HG03095 (cell line): ENCODE results near the gene CYB5B.

Source experiments
- ATAC-seq: cut with Tn5 transposase; IDR thresholded peaks from one replicate; pipeline ENCODE4 v1.9.1; 2021; ENCODE audit warnings: moderate library complexity; ENCODE audit not compliant: unreplicated experiment

CYB5B gene

GRCh38 chr16:69482410-69482991, 58.1 kb downstream of the CYB5B start:
- no peak for ATAC-seq

DNA sequence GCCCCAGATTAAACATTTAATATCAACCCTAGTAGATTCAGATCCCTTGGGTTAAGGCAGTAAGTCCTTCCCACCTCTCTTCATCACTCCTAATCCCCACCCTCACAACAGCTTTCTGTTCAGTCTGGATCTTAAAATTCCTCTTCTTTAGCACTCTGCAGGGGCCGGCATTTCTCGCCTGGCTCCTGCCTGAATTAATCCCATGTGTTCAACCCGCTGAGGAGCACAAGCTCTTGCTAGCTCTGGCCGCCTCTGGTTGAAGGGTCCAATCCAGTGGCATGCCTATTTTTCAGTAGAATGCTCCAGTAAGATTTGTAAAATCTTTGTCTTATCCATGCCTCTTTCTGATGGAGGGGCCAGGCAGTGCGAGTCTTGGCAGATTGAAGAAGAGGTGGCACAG, 59.2 kb downstream of the CYB5B start:
- no peak for ATAC-seq

DNA sequence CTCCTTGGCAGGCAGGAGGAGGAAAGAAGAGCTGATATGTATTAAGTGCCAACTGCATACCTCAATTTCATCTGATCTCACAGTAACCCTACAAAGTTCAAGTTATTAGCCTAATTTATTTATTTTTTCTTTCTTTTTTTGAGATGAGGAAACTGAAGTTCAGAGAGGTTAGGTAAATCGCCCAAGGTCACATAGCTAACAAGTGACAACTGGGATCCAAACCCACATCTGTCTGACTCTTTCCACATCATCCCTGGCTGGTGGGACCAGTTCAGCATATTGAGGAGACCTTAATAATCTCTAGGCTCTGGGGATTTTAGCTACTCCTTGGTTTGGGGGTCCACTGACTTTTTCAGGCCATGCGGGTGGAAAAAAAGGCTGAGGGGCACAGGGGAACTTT, 60.9 kb downstream of the CYB5B start:
- no peak for ATAC-seq

DNA sequence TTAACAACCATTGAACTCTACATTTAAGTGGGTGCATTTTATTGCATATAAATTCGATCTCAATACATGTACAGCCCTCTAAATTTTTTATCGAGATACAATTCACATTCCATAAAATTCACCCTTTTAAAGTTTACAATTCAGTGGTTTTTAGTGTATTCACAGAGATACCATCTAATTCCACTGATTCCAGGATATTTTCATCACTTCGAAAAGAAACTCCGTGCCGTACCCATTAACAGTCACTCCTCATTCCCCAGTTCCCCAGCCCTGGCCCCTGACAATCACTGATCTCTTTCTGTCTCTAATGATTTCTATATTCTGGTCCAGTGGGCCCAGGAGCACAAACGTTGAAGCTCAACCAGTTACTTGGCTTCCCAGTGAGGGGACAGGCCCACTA, 61.4 kb downstream of the CYB5B start:
- ATAC-seq: no peak

DNA sequence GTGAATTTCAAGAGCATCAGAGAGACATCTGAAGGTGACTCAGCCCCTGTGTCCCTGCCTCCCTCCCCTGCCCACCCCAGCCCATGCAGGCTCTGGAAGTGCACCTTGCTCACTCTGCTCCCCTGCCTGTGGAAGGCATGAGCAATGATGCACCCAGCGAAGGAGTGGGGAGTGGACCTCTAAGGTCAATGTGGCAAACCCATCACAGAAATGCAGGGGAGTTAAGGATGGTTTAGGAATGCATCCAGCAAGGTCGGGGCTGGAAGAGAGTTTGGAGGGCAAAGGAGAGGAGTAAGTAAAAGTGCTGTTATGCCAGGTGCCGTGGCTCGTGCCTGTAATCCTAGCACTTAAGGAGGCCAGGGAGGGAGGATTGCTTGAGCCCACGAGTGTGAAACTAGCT, 61.9 kb downstream of the CYB5B start:
- ATAC-seq: no peak

DNA sequence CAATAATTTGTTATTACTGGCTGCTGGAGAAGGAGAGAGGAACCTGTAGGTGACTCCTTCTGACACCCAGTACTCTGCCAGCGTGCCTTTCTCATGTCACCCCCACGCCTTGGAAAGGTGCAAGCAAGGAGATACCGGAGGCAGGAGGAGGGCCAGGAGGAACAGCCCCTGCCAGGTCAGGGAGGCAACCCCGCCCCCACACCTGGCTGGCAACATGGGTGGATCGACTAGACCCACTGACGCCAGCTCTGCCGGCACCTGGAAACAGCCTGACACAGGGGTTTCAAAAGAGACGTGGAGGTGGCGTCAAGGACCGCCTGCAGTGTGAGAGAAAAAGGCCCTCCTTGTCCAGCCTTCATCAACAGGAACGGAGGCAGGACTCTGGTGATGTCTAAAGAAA, 62.3 kb downstream of the CYB5B start:
- ATAC-seq: no peak

DNA sequence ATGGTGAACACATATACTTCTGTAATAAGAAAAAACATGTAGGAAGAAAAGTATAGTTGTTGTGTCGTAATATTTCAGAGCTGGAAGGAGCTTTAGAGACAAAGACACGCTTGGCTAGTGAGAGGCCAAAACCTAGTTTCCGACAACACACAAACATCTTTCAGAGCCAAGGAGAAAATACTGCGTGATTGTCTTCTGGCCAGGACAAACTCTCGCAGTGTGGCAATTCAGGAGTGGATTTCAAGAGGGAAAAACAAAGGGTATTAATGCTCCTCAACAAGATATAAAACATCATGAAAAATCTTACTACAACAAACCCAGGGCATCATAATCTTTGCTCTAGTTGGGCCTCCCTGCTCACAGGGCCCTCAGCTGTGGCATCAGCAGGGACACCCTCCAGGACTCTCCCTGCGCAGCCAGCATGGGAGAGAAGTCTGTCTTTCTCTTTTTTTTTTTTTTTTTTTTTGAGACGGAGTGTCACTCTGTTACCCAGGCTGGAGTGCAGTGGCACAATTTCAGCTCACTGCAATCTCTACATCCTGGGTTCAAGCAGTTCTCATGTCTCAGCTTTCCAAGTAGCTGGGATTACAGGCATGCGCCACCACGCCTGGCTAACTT, 66.4 kb downstream of the CYB5B start:
- ATAC-seq: no peak

DNA sequence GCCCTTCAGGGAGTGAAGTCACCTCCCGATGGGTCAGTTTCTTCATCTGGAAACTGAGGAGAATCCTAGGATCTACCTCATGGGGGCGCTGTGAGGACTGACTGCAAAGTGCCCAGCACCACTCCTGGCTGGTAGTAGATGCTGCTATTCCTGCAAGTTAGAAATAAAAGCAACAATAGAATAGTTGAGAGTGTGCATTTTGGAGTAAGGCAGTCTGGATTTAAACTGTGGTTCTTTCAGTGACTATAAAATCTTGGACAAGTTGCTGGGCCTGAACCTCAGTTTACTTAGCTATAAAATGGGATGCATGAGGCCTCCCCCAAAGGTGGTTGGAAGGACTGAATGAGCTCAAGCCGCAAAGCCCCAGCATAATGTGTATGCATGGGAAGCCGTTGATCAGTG, 70.6 kb downstream of the CYB5B start:
- no peak for ATAC-seq

GRCh38 chr16:69495821-69496220, 71.4 kb downstream of the CYB5B start:
- ATAC-seq: no peak

DNA sequence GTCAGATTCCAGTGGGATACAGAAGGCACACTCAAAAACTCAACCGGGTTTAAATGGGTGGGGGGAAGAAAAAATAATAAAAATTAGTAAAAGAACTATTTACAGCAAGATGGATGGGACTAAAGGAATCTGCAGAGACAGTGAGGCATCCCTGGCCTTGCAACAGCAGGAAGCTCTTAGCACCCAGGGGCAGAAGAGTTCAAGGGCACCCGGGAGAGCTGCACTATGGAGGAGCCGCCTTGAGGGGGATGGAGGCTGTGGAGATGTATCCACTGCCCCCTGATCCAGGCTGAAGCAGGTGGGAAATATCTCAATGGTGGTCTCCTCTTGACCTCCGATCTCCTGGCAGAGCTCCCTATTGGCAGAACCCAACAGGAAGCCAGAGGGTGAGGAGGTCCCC, 72.0 kb downstream of the CYB5B start:
- ATAC-seq: no peak

- no peak for ATAC-seq
Measured at GRCh38 chr16:69496896-69497295, 72.5 kb downstream of the CYB5B start.

DNA sequence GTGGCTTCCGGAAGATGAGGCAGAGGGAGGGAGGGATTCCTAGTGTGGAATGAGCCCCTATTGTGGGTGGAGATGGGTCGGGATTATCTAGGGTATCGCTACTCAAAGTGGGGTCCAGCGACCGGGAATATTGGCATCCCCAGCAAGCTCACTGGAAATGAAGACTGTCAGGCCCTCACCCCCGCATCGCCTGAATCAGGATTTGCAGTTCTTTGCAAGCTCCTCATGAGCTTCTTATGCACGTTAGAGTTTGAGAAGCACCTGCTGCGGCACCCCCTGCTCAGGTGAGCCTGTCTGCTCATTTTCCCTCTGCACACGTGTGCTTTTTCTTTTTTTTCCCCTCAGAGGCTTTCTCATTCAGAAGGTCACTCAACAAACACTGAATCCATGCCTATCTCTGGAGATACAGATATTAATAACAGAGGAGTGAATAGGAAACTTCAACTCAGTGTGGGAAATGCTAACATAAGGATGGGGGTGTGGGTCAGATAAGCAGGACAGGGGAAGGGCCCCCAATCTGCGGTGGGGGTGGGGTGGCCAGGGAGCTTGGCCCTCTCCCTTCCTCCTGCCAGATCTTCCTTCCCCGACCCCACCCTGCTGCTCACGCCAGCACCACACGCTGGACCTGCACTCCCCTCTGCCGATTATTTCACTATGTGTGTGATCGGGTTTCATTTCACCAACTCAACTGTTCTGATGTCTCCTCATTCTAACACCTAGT, 73.6 kb downstream of the CYB5B start:
- ATAC-seq: no peak

DNA sequence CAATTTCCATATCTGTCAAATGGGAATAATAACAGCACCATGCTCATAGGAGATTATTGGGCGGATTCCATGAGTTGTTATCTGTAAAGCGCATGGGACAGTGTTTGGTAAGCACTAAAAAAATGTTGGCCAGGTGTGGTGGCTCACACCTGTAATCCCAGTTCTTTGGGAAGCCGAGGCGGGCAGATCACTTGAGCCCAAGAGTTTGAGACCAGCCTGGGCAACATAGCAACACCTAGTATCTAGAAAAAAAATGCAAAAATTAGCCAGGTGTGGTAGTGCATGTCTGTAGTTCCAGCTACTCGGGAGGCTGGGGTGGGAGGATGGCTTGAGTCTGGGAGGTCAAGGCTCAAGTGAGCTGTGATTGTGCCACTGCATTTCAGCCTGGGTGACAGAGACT, 74.5 kb downstream of the CYB5B start:
- ATAC-seq: no peak

- no peak for ATAC-seq
Measured at GRCh38 chr16:69499541-69500230, 75.3 kb downstream of the CYB5B start.

DNA sequence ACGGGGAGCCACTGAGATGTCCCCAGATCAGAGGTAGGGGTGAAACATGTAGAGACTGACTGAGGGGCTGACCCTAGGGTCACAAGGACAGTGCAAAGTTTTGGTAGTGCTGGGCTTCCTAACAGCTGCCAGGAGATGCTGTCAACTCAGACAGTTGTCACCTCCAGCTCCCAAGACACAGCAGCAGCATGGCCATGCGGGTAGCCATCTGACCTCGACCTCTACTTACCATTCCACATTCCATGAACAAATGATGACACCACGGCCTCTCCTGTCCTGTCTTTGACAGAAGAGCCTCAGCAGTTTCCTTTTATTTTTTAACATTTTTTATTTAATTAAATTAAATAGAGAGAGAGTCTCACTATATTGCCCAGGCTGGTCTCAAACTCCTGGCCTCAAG, 76.1 kb downstream of the CYB5B start:
- ATAC-seq: no peak

DNA sequence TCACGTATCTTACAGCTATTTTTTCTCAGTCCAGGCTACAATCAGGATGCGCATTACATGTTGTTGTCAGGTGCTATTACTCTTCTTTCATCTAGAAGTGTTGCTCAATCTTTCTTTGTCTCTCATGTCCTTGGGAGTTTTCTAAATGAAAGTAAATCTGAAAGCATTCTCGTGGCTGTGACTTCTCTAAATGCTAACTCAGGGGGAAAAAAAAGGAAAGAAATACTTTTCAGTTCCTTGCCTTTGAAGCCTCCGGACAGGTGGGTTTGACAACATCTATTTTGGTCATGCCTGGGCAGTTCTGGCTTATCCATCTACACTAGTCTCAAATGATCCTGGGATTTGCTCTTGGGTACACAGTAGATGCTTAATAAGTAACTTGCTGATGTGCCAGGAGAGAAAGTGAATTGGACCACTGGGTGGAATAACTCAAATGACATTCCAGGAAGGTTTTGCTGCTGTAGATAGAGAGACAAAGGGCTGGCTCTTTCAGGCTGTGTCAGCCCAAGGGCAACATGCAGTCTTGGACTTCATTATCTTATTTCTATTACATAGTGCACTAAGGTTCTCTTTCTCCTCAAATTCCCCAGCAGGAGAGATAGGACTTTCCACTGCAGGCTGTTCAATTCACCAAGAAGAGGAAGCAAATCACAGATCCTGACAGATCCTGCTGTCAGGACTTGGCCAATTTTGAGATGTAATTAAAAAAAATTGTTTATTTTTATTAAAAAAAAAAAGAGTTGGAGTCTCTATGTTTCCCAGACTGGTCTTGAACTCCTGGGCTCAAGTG, 77.7 kb downstream of the CYB5B start:
- no peak for ATAC-seq

DNA sequence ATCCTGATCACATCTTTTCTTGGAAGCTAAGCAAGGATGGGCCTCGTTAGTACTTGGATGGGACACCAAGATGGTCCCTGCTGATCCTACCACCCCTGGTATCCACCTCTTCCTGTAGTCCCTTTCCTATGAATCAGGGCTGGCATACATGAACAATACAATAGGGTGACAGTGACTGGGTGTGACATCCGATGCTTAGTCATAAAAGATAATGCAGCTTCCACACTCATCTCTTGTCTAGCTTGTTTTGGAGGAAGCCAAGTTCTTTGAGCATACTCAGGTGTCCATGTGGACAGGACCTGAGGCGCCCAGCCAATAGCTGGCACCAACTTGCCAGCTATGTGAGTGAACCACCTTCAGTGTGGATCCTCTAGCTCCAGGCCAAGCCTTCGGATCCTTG, 78.8 kb downstream of the CYB5B start:
- ATAC-seq: no peak

DNA sequence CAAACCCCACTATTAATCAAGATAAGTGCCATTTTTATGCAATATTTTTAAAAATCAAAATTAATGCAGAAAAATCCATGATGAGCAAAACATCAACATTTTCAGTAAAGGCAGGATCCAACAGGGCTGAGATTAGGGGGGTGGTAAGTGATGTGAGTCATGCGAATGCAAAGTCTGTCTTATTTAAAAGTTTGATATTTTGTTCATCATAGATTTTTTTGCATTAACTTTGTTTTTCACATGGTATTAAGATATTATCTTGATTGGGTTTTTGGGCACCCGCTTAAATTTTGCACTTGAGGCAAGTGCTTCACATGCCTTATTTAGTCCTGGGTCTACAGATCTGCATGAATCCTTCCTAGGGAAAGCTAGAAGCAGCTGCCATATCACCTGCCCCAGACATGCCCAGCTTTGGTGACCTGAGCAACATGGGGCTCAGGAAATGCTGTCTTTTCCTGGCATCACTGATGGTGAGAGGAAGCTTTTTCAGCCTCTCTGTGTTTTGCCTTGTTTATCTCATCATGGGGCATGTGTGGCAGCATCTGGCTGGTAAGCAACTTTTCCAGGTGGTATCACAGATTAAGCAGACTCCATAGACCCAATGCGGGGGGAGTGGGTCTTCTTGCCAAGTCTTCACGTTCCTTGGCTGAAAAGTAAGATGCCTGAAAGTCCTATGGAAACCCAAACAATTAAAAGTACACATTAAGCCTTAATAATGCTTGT, 83.8 kb downstream of the CYB5B start:
- no peak for ATAC-seq

GRCh38 chr16:69509125-69509524, 84.7 kb downstream of the CYB5B start:
- no peak for ATAC-seq

DNA sequence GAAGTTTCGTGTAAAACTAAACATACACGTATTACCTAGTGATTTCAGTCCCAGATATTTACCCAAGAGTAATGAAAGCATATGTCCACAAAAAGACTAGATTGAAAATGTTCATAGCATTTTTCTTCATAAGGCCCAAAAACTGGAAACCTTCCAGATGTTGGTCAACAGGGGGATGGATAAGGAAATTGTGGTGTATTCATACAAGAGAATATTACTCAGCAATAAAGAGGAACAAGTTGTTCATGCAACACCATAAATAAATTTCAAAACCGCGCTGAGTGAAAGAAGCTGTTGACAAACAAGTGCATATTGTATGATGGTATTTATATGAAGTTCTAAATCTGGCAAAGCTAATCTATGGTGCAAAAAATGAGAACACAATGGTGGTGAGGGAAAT, 87.2 kb downstream of the CYB5B start:
- no peak for ATAC-seq
